GM20431 (cell line): ENCODE results near the gene SPEM1.

Experiments
- in situ Hi-C: fragments of 300-500 bp; cut with MseI, MboI; formaldehyde crosslinking; loops from one replicate; pipeline ENCODE4 v1.15.0; 2020; ENCODE audit warnings: low sequenced_read_pairs; ENCODE audit not compliant: unreplicated experiment

SPEM1 gene

GRCh38 chr17:7438656-7439460 lies 18.7 kb downstream of the SPEM1 start:
- in situ Hi-C loops, result no loop called here

GRCh38 chr17:7439462-7440112 lies 19.5 kb downstream of the SPEM1 start, which contains the start of gene FGF11:
TSS of gene FGF11 (plus strand) at chr17:7439512. CDS start at chr17:7439621, 109 bp downstream.
- in situ Hi-C loops, result no loop called here

- in situ Hi-C loops, result no loop called here
These were observed 20.1 kb downstream of the SPEM1 start for GRCh38 chr17:7440113-7440833.

- in situ Hi-C loops, result no loop called here
These were observed 20.7 kb downstream of the SPEM1 start for GRCh38 chr17:7440834-7441195.

GRCh38 chr17:7441266-7441665 lies 21.1 kb downstream of the SPEM1 start:
- in situ Hi-C loops, result no loop called here

- in situ Hi-C loops, result no loop called here
These were observed 22.0 kb downstream of the SPEM1 start for GRCh38 chr17:7442142-7442541.

GRCh38 chr17:7443499-7444485 lies 23.7 kb downstream of the SPEM1 start:
- in situ Hi-C loops, result no loop called here

- in situ Hi-C loops, result no loop called here
These were observed 24.8 kb downstream of the SPEM1 start, which contains the start of gene CHRNB1 for GRCh38 chr17:7444682-7445618. TSS of gene CHRNB1 (plus strand) at chr17:7445061. CDS start at chr17:7445128, 67 bp downstream.

- in situ Hi-C loops, result no loop called here
These were observed 25.5 kb downstream of the SPEM1 start for GRCh38 chr17:7445619-7445968.

GRCh38 chr17:7448461-7448860 lies 28.3 kb downstream of the SPEM1 start:
- in situ Hi-C loops, result no loop called here

- in situ Hi-C loops, result no loop called here
These were observed 39.9 kb downstream of the SPEM1 start for GRCh38 chr17:7459961-7460545.

- in situ Hi-C loops, result no loop called here
These were observed 40.9 kb downstream of the SPEM1 start for GRCh38 chr17:7460850-7461660.

GRCh38 chr17:7462474-7463371 lies 42.6 kb downstream of the SPEM1 start:
- in situ Hi-C loops, result no loop called here

GRCh38 chr17:7463372-7463846 lies 43.3 kb downstream of the SPEM1 start:
- in situ Hi-C loops, result no loop called here

GRCh38 chr17:7464081-7464480 lies 44.0 kb downstream of the SPEM1 start:
- in situ Hi-C loops, result no loop called here

- in situ Hi-C loops, result no loop called here
These were observed 45.6 kb downstream of the SPEM1 start for GRCh38 chr17:7465597-7466275.
